GM19328 (cell line): Measurements from ENCODE around the gene TADA1.
"Not testable (repeated sequence)": the region's sequence is repeated elsewhere in the genome, so short reads cannot be mapped to it uniquely, and the experiment has no call there.

ENCODE experiments used
- ATAC-seq: cut with Tn5 transposase; IDR thresholded peaks from one replicate; pipeline ENCODE4 v1.9.1; 2021; ENCODE audit warnings: mild to moderate bottlenecking, moderate library complexity; ENCODE audit not compliant: unreplicated experiment

Gene TADA1

DNA sequence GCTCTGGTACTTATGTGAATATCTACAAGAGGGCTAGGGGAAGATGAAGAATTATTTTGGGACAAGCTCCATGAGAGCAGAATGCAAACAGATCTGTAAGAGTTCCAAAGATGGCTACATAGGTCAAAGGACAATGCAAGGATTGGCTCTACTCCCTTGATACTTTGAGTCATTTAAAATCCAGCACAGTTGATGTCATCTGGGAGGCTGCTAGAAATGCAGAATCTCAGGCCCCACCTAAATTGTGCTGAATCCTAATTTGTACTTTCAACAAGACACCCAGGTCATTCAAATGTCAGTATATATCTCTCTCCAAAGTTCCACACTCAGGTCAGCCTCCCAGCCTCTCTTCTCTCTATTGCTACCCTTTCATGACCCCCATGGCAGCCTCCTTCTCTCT, 23.7 kb upstream of the TADA1 start:
- no peak for ATAC-seq

GRCh38 chr1:166895766-166896165, 19.7 kb upstream of the TADA1 start:
- no peak for ATAC-seq

GRCh38 chr1:166889776-166890175, 13.7 kb upstream of the TADA1 start:
- no peak for ATAC-seq

GRCh38 chr1:166888373-166889111, 12.5 kb upstream of the TADA1 start:
- ATAC-seq: no peak

GRCh38 chr1:166884971-166885370, 8.9 kb upstream of the TADA1 start:
- no peak for ATAC-seq

- ATAC-seq: no peak
These were observed 8.1 kb upstream of the TADA1 start for GRCh38 chr1:166884040-166884642.

GRCh38 chr1:166882893-166883292, 6.8 kb upstream of the TADA1 start:
- ATAC-seq: no peak

- ATAC-seq: not testable (repeated sequence)
These were observed 2.3 kb upstream of the TADA1 start for GRCh38 chr1:166878173-166878917.

- ATAC-seq: peak; percentile 0
These were observed 425 bp upstream of the TADA1 start for GRCh38 chr1:166876540-166876838.

GRCh38 chr1:166875302-166875733, 746 bp downstream of the TADA1 start:
- ATAC-seq: no peak

DNA sequence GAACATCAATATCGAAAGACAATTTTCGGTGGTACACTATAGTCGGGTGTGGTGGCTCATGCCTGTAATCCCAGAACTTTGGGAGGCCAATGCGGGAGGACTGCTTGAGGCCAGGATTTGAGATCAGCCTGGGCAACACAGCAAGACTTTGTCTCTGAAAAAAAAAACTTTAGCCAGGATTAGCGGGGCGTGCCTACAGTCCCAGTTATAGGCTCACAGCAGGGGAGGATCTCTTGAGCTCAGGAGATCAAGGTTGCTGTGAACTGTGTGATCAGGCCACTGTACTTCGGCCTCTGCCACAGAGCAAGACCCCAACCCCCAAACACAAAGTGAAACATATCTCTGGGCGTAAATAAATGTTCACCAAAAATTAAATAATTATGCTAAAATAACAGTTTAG, 1.6 kb downstream of the TADA1 start:
- no peak for ATAC-seq

DNA sequence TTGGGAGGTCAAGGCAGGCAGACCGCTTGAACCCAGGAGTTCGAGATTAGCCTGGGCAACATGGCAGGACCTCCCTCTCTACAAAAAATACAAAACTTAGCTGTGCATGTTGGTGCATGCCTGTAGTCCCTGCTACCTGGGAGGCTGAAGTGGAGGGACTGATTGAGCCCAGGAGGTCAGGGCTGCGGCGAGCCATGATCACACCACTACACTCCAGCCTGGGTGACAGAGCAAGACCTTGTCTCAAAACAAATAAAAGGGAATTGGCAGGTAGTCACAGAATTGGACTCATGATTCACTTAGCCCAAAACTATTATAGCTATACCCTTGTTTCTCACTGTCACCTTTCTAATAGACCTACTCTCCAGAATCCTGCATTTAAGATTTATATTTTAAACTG, 5.5 kb downstream of the TADA1 start:
- no peak for ATAC-seq

GRCh38 chr1:166869318-166870099, 6.6 kb downstream of the TADA1 start:
- no peak for ATAC-seq

DNA sequence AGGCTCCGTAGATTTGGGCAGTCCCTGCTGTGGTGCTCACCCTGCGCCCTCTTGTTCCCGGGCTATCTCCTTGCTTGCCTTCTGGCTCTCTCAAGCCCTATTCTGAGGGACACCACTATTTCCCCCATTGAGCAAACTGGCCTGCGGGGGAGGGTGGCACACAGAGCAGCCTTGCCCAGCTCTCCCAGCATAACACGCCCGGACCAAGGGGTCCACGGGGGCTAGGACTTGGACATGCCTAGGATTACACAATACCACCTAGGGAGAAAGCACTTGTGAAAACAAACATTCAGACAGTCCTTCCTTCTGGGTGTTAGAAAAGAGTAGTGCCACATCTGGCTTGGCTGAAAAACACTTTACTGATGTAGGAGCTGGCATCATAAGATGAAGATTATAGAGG, 7.4 kb downstream of the TADA1 start:
- ATAC-seq: no peak

DNA sequence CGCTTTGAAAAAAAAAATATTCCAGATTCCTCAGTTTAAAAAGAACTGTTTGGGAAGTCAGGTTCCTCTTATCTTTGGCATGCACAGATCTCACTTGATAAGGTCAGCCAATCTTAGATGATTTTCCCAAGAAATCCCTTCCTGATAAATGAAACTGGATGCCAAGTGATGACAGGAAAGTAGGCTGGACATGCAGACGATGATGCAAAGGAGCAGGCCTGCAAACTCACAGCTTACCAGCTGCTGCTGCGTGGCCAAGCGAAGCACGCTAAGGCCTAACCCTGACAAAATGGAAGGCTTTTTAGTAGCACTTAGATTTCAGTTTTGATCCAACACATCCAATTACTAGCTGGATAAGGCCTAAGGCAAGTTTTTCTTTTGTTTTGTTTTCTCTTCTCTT, 10.1 kb downstream of the TADA1 start:
- no peak for ATAC-seq

DNA sequence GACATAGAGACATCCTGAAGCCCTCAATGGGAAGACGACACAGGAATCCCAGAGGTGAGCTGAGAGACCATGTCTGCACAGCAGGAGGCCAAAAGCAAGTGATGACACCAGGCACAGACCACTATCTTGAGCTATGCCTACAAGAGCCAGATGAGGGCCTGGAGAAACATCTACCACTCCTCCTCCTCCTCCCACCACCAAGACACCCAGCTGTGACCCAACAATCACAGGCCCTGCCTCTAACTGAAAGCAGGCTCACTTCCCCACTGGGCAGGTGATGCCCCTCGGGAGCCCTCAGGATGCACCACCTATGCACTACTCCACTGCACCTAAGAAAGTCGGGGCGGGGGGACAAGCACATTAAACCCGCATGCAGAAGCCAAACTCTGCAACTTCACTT, 16.5 kb downstream of the TADA1 start:
- no peak for ATAC-seq

- ATAC-seq: no peak
These were observed 17.2 kb downstream of the TADA1 start for GRCh38 chr1:166858726-166859419.

DNA sequence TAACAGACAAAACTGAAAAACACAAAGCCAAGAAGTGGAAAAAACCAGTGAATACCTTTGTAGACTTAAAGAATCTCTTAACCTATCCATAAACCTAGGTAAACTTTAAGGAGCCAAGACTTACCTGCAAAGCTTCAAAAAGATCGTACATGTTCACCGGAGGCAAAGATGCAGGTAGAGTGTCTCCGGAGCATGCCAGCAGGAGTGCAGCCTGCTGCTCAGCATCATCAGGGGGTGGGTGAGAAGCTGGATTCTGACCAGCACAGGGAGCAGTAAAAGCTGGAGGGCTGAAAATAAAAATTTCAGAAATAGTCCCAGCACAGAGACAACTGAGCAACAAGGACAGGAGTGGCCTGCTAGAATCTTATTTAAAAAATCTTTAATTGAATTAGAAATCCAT, 18.1 kb downstream of the TADA1 start:
- no peak for ATAC-seq

GRCh38 chr1:166855558-166855957, 20.5 kb downstream of the TADA1 start:
- no peak for ATAC-seq

DNA sequence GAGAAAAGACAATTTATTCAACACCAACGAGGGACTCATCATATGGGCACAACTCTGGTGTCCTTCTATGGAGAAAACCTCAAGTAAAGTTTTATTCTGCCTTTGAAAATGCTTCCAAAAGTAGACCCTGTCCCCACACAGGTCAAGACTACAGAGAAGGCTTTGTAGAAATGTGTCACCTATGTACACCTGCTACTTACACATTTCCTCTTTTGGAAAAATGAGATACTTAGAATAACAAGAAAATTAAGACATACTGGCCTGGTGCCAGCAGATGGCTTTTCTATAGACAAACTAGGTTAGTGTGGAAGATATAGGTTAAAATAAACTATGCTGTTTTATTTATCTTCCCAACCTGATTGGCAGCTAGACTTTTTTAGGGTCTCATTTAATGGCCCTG, 23.1 kb downstream of the TADA1 start:
- no peak for ATAC-seq

DNA sequence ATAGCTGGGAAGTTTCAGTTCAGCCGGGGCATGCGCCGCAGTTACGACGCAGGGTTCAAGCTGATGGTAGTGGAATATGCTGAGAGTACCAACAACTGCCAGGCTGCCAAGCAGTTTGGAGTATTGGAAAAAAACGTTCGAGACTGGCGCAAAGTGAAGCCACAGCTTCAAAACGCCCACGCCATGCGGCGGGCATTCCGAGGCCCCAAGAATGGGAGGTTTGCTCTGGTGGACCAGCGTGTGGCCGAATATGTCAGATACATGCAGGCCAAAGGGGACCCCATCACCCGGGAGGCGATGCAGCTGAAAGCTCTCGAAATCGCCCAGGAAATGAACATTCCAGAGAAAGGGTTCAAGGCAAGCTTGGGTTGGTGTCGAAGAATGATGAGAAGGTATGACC, 26.9 kb downstream of the TADA1 start:
- ATAC-seq: no peak
